ENCODE data around the gene IDI2. TPM values are rescaled to one million over a fixed set of nuclear protein-coding genes. Genes with fewer than 3 reads are reported as not detected.

Gene IDI2
- total RNA-seq, 1 donor from 2014 or later: not detected

GRCh38 chr10:995559-995926 lies 30.1 kb downstream of the IDI2 start:
- H3K36me3 ChIP-seq (ENCODE audit: control insufficient read depth, insufficient read depth, low read length): peaks cover 36% of the 10 kb centered on the region
- DNase-seq (ENCODE audit: low read depth) (no peak), FAIRE-seq (no peak)
- no peaks in the 10 kb centered on the region for H3K27me3 ChIP-seq (ENCODE audit: control insufficient read depth, insufficient read depth, low read length)
- no peak for TF ChIP-seq CTCF (IDR thresholded peaks at IDR 0.05; ENCODE audit: insufficient read depth, low read length, severe bottlenecking)
- H3K4me3 ChIP-seq (ENCODE audit: low read depth, low read length): no peak overlapping the region

- DNase-seq (ENCODE audit: low read depth) (no peak), FAIRE-seq (no peak)
- no peaks in the 10 kb centered on the region for H3K27me3 ChIP-seq (ENCODE audit: control insufficient read depth, insufficient read depth, low read length)
- no peak for TF ChIP-seq CTCF (IDR thresholded peaks at IDR 0.05; ENCODE audit: insufficient read depth, low read length, severe bottlenecking)
- peaks cover 33% of the 10 kb centered on the region for H3K36me3 ChIP-seq (ENCODE audit: control insufficient read depth, insufficient read depth, low read length)
- H3K4me3 ChIP-seq (ENCODE audit: low read depth, low read length): no peak overlapping the region
These were observed 30.7 kb downstream of the IDI2 start for GRCh38 chr10:994836-995558.

- FAIRE-seq: no peak
- no peak for TF ChIP-seq CTCF (IDR thresholded peaks at IDR 0.05; ENCODE audit: insufficient read depth, low read length, severe bottlenecking)
- H3K4me3 ChIP-seq (ENCODE audit: low read depth, low read length): no peak overlapping the region
- H3K36me3 ChIP-seq (ENCODE audit: control insufficient read depth, insufficient read depth, low read length): peaks cover 28% of the 10 kb centered on the region
- DNase-seq (ENCODE audit: low read depth): no peak
- H3K27me3 ChIP-seq (ENCODE audit: control insufficient read depth, insufficient read depth, low read length): no peaks in the 10 kb centered on the region
These were observed 32.8 kb downstream of the IDI2 start for GRCh38 chr10:992871-993270.

GRCh38 chr10:992467-992866 lies 33.2 kb downstream of the IDI2 start:
- H3K36me3 ChIP-seq (ENCODE audit: control insufficient read depth, insufficient read depth, low read length): peaks cover 24% of the 10 kb centered on the region
- DNase-seq (ENCODE audit: low read depth) (no peak), FAIRE-seq (no peak)
- H3K4me3 ChIP-seq (ENCODE audit: low read depth, low read length): no peak overlapping the region
- no peaks in the 10 kb centered on the region for H3K27me3 ChIP-seq (ENCODE audit: control insufficient read depth, insufficient read depth, low read length)
- TF ChIP-seq CTCF (IDR thresholded peaks at IDR 0.05; ENCODE audit: insufficient read depth, low read length, severe bottlenecking): no peak

GRCh38 chr10:990808-991207 lies 34.9 kb downstream of the IDI2 start:
- no peak for TF ChIP-seq CTCF (IDR thresholded peaks at IDR 0.05; ENCODE audit: insufficient read depth, low read length, severe bottlenecking)
- no peak overlapping the region for H3K4me3 ChIP-seq (ENCODE audit: low read depth, low read length)
- DNase-seq (ENCODE audit: low read depth) (no peak), FAIRE-seq (no peak)
- H3K36me3 ChIP-seq (ENCODE audit: control insufficient read depth, insufficient read depth, low read length): peaks cover 21% of the 10 kb centered on the region
- no peaks in the 10 kb centered on the region for H3K27me3 ChIP-seq (ENCODE audit: control insufficient read depth, insufficient read depth, low read length)

Measured in bronchial epithelial cell (primary cell).